ENCODE data around the gene DCUN1D2. TPM values are rescaled to one million over a fixed set of nuclear protein-coding genes. Genes with fewer than 3 reads are reported as not detected.

The DCUN1D2 gene
- total and polyA plus RNA-seq, 3 donors from 2014 or later = 16.3 to 78.5 (median 65.9) TPM

DNA sequence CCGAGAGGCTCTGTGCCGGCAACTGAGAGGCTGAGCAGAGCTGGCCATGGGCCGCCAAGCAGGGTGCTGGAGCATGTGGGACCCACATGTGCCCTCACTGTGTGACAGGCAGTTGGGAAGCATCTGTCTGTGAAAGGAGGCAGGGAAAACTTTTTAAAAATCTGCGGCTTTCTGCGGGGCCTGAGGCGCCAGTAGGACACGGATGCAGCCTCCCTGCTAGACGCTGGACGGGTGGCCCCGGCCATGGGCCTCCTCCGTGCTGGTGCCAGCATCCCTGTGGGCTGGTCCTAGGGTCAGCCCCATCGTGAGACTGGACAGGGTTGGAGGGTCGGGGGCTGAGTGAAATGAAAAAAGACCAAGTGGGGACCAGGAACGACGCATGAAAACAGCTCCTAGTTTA, 20.9 kb upstream of the DCUN1D2 start:
- WGBS, 2 donors = 93 to 94% methylated on average over 15 of the region's 15 CpGs
- Histone ChIP-seq H3K36me3 (ENCODE audit: low read depth, missing control alignments) (no peaks in the 10 kb centered on the region), H3K27me3 (no peaks in the 10 kb centered on the region), H3K27ac (no peak overlapping the region), H3K9me3 (no peaks in the 10 kb centered on the region), H3K4me1 (no peaks in the 10 kb centered on the region), H3K4me3 (no peak overlapping the region)
- intact Hi-C loops (cut with DNase I; ENCODE audit: low total_unique reads) = no loop called here
- TF ChIP-seq, protein P1, sequence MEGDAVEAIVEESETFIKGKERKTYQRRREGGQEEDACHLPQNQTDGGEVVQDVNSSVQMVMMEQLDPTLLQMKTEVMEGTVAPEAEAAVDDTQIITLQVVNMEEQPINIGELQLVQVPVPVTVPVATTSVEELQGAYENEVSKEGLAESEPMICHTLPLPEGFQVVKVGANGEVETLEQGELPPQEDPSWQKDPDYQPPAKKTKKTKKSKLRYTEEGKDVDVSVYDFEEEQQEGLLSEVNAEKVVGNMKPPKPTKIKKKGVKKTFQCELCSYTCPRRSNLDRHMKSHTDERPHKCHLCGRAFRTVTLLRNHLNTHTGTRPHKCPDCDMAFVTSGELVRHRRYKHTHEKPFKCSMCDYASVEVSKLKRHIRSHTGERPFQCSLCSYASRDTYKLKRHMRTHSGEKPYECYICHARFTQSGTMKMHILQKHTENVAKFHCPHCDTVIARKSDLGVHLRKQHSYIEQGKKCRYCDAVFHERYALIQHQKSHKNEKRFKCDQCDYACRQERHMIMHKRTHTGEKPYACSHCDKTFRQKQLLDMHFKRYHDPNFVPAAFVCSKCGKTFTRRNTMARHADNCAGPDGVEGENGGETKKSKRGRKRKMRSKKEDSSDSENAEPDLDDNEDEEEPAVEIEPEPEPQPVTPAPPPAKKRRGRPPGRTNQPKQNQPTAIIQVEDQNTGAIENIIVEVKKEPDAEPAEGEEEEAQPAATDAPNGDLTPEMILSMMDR (IDR thresholded peaks at IDR 0.05) = no peak
- TF ChIP-seq POLR2A (IDR thresholded peaks at IDR 0.05) = no peak
- no peak for DNase-seq

DNA sequence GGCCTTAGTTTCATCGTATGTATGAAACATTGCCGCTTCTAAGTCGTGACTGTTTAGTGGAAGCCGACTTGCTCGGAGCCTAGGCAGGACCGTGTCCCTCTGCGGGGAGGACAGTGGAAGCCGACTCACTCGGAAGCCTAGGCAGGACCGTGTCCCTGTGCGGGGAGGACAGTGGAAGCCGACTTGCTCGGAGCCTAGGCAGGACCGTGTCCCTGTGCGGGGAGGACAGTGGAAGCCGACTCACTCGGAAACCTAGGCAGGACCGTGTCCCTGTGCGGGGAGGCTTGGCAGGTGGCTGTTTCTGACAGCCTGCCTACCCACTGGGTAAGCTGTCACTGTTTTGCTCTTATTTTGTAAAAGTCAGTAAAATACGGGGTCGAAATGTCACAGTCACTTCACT, 20.4 kb upstream of the DCUN1D2 start:
- Histone ChIP-seq H3K4me3 (no peak overlapping the region), H3K9me3 (no peaks in the 10 kb centered on the region), H3K27me3 (no peaks in the 10 kb centered on the region), H3K27ac (no peak overlapping the region), H3K36me3 (ENCODE audit: low read depth, missing control alignments) (no peaks in the 10 kb centered on the region), H3K4me1 (no peaks in the 10 kb centered on the region)
- WGBS, 2 donors = 85 to 93% methylated on average over 21 of the region's 21 CpGs
- no peak for TF ChIP-seq POLR2A (IDR thresholded peaks at IDR 0.05)
- TF ChIP-seq, protein P1 (IDR thresholded peaks at IDR 0.05) = no peak
- intact Hi-C loops (cut with DNase I; ENCODE audit: low total_unique reads) = no loop called here
- no peak for DNase-seq

DNA sequence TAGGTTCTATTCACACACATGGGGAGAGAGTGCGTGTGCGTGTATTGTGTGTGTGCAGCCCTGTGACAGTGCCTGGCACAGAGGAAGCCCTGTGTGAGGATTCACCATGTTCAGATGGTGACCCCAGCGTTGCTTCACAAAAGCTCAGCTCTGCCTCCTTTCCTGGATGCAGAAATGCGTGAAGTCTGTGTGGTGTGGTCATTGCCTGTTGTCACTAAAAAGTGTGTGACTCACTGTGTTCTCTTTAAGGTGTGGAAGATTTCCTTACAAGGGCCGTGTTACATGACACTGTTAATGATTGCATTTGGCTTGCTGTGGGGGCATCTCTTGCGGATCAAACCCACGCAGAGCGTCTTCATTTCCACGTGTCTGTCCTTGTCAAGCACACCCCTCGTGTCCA, 19.5 kb upstream of the DCUN1D2 start:
- Histone ChIP-seq H3K9me3 (no peaks in the 10 kb centered on the region), H3K4me1 (no peaks in the 10 kb centered on the region), H3K27ac (no peak overlapping the region), H3K4me3 (no peak overlapping the region), H3K27me3 (no peaks in the 10 kb centered on the region), H3K36me3 (ENCODE audit: low read depth, missing control alignments) (no peaks in the 10 kb centered on the region)
- TF ChIP-seq, protein P1 (IDR thresholded peaks at IDR 0.05) = no peak
- TF ChIP-seq POLR2A (IDR thresholded peaks at IDR 0.05) = no peak
- DNase-seq = no peak
- intact Hi-C loops (cut with DNase I; ENCODE audit: low total_unique reads) = no loop called here
- 87 to 88% methylated on average over 10 of the region's 10 CpGs for WGBS, 2 donors

DNA sequence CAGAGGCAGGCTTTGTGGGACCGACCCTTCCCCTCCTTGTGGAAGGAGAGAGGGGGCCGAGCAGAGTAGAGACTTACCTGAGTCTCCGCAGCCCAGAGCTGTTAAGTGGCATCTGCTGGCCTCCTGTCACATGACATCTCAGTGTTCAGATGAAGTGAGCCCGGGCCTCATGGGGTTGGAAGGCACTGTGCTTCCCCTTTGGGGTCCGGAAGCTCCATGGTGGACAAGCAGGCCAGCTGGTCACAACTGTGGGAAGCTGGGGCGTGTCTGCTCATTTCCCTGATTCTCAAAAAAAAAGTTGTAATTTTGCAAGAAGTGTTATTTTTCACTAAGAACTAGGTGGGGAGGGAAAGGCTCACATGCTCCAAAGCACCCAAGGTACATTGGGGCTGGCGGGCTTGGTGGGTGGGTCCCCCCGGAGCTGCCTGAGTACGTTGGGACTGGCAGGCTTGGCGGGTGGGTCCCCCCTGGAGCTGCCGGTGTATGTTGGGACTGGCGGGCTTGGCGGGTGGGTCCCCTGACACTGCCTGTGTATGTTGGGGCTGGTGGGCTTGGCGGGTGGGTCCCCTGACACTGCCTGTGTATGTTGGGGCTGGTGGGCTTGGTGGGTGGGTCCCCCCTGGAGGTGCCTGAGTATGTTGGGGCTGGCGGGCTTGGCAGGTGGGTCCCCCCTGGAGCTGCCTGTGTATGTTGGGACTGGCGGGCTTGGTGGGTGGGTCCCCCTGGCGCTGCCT, 18.2 kb upstream of the DCUN1D2 start:
- H3K27ac ChIP-seq = no peak overlapping the region
- 85 to 94% methylated on average over 13 to 15 of the region's 17 CpGs for WGBS, 2 donors
- no peak overlapping the region for H3K4me3 ChIP-seq
- intact Hi-C loops (cut with DNase I; ENCODE audit: low total_unique reads) = no loop called here
- DNase-seq = no peak
- TF ChIP-seq, protein P1 (IDR thresholded peaks at IDR 0.05) = no peak
- no peak for TF ChIP-seq POLR2A (IDR thresholded peaks at IDR 0.05)
- H3K36me3 ChIP-seq (ENCODE audit: low read depth, missing control alignments) = no peaks in the 10 kb centered on the region
- no peaks in the 10 kb centered on the region for H3K4me1 ChIP-seq
- no peaks in the 10 kb centered on the region for H3K9me3 ChIP-seq
- no peaks in the 10 kb centered on the region for H3K27me3 ChIP-seq

Data from testis (tissue), 3 donors.